HUES64 (cell line): ENCODE data around the gene ATG5.

Experiments used
- H3K27ac ChIP-seq: 2 replicates; pipeline ENCODE4 v1.7.0; 2013; ENCODE audit warnings: low read depth, low read length, inconsistent platforms
- H3K27me3 ChIP-seq: 2 replicates; pipeline ENCODE4 v1.6.1; 2013; ENCODE audit warnings: mild to moderate bottlenecking, low read length; ENCODE audit not compliant: insufficient read depth
- H3K36me3 ChIP-seq: 2 replicates; pipeline ENCODE4 v1.6.1; 2013; ENCODE audit warnings: mild to moderate bottlenecking, low read length; ENCODE audit not compliant: insufficient read depth
- H3K4me1 ChIP-seq: 2 replicates; pipeline ENCODE4 v1.6.1; 2013; ENCODE audit warnings: mild to moderate bottlenecking, low read length, moderate library complexity; ENCODE audit not compliant: insufficient read depth
- H3K4me3 ChIP-seq: 2 replicates; pipeline ENCODE4 v1.5.1; 2013; ENCODE audit warnings: mild to moderate bottlenecking, low read length, moderate library complexity
- H3K9ac ChIP-seq: 2 replicates; pipeline ENCODE4 v1.6.1; 2013; ENCODE audit warnings: mild to moderate bottlenecking, low read depth, low read length
- H3K9me3 ChIP-seq: 2 replicates; pipeline ENCODE4 v1.6.1; 2013; ENCODE audit warnings: low read depth, low read length; ENCODE audit not compliant: insufficient read depth
- WGBS: fragments of 150-250, 120-280 bp; methylation state at CpG from one replicate; pipeline ENCODE4 v1.1.7; 2013; ENCODE audit warnings: missing lambda C conversion rate; 5-methylcytosine and 5-hydroxymethylcytosine counted together

ATG5 gene

GRCh38 chr6:106216527-106216926 is 109.0 kb downstream of the ATG5 start:
- Histone ChIP-seq H3K9me3 (no peaks in the 10 kb centered on the region), H3K27me3 (no peaks in the 10 kb centered on the region), H3K4me1 (peaks cover 12% of the 10 kb centered on the region), H3K36me3 (no peaks in the 10 kb centered on the region), H3K27ac (no peak overlapping the region), H3K9ac (no peak overlapping the region), H3K4me3 (no peak overlapping the region)
- 95% methylated on average over 1 of the region's 1 CpG for WGBS

GRCh38 chr6:106215608-106216007 is 110.0 kb downstream of the ATG5 start:
- H3K4me1 ChIP-seq, result peaks cover 12% of the 10 kb centered on the region
- H3K4me3 ChIP-seq, result no peak overlapping the region
- no peak overlapping the region for H3K9ac ChIP-seq
- no peaks in the 10 kb centered on the region for H3K9me3 ChIP-seq
- no peaks in the 10 kb centered on the region for H3K36me3 ChIP-seq
- no peak overlapping the region for H3K27ac ChIP-seq
- no peaks in the 10 kb centered on the region for H3K27me3 ChIP-seq
- WGBS, result 98% methylated on average over 2 of the region's 3 CpGs

GRCh38 chr6:106214531-106214930 is 111.0 kb downstream of the ATG5 start:
- Histone ChIP-seq H3K4me3 (no peak overlapping the region), H3K9me3 (no peaks in the 10 kb centered on the region)
- WGBS, result 98% methylated on average over 3 of the region's 4 CpGs

GRCh38 chr6:106213660-106214289 is 111.8 kb downstream of the ATG5 start:
- no peak overlapping the region for H3K9ac ChIP-seq
- no peaks in the 10 kb centered on the region for H3K36me3 ChIP-seq
- H3K4me3 ChIP-seq, result no peak overlapping the region

More at GRCh38 chr6:106214531-106214930, 111.0 kb downstream of the ATG5 start:
- Histone ChIP-seq H3K27ac (no peak overlapping the region), H3K36me3 (no peaks in the 10 kb centered on the region), H3K27me3 (no peaks in the 10 kb centered on the region), H3K9ac (no peak overlapping the region), H3K4me1 (peaks cover 15% of the 10 kb centered on the region)

GRCh38 chr6:106212576-106212975 is 113.0 kb downstream of the ATG5 start:
- no peak overlapping the region for H3K27ac ChIP-seq
- H3K27me3 ChIP-seq, result no peaks in the 10 kb centered on the region
- peaks cover 15% of the 10 kb centered on the region for H3K4me1 ChIP-seq
- no peak overlapping the region for H3K9ac ChIP-seq
- H3K4me3 ChIP-seq, result no peak overlapping the region
- no peaks in the 10 kb centered on the region for H3K9me3 ChIP-seq
- no peaks in the 10 kb centered on the region for H3K36me3 ChIP-seq
- 98% methylated on average over 4 of the region's 5 CpGs for WGBS

More at GRCh38 chr6:106213660-106214289, 111.8 kb downstream of the ATG5 start:
- no peaks in the 10 kb centered on the region for H3K9me3 ChIP-seq
- H3K4me1 ChIP-seq, result peaks cover 15% of the 10 kb centered on the region
- no peaks in the 10 kb centered on the region for H3K27me3 ChIP-seq
- no CpG with 5 or more reads among the region's 2 CpGs for WGBS
- H3K27ac ChIP-seq, result no peak overlapping the region

GRCh38 chr6:106206905-106207304 is 118.7 kb downstream of the ATG5 start:
- H3K27ac ChIP-seq, result no peak overlapping the region
- H3K4me1 ChIP-seq, result peaks cover 14% of the 10 kb centered on the region; the same call in 1 of the 2 replicates
- no peak overlapping the region for H3K4me3 ChIP-seq
- H3K36me3 ChIP-seq, result peaks cover 3% of the 10 kb centered on the region
- H3K9me3 ChIP-seq, result no peaks in the 10 kb centered on the region
- no CpG with 5 or more reads among the region's 1 CpG for WGBS
- H3K9ac ChIP-seq, result no peak overlapping the region
- H3K27me3 ChIP-seq, result no peaks in the 10 kb centered on the region

- Histone ChIP-seq H3K9me3 (no peaks in the 10 kb centered on the region), H3K4me3 (no peak overlapping the region), H3K9ac (no peak overlapping the region), H3K27ac (no peak overlapping the region), H3K27me3 (no peaks in the 10 kb centered on the region), H3K36me3 (peaks cover 20% of the 10 kb centered on the region), H3K4me1 (peaks cover 13% of the 10 kb centered on the region; the same call in 1 of the 2 replicates)
- 69% methylated on average over 1 of the region's 2 CpGs for WGBS
Observed at GRCh38 chr6:106204961-106205360, 120.6 kb downstream of the ATG5 start.

GRCh38 chr6:106199998-106200397 is 125.6 kb downstream of the ATG5 start:
- Histone ChIP-seq H3K36me3 (peaks cover 25% of the 10 kb centered on the region), H3K9me3 (no peaks in the 10 kb centered on the region), H3K27me3 (no peaks in the 10 kb centered on the region), H3K4me3 (no peak overlapping the region), H3K9ac (no peak overlapping the region), H3K4me1 (peaks cover 18% of the 10 kb centered on the region), H3K27ac (no peak overlapping the region)
- WGBS, result no CpG with 5 or more reads among the region's 1 CpG

- Histone ChIP-seq H3K4me3 (no peak overlapping the region), H3K27ac (no peak overlapping the region), H3K27me3 (no peaks in the 10 kb centered on the region), H3K4me1 (peaks cover 20% of the 10 kb centered on the region), H3K9me3 (no peaks in the 10 kb centered on the region), H3K36me3 (peaks cover 25% of the 10 kb centered on the region), H3K9ac (no peak overlapping the region)
- no CpG with 5 or more reads among the region's 1 CpG for WGBS
Observed at GRCh38 chr6:106199331-106199730, 126.2 kb downstream of the ATG5 start.

- Histone ChIP-seq H3K4me3 (no peak overlapping the region), H3K4me1 (peaks cover 20% of the 10 kb centered on the region), H3K9me3 (no peaks in the 10 kb centered on the region), H3K27ac (no peak overlapping the region), H3K36me3 (peaks cover 25% of the 10 kb centered on the region), H3K27me3 (no peaks in the 10 kb centered on the region), H3K9ac (no peak overlapping the region)
- WGBS, result 95% methylated on average over 4 of the region's 4 CpGs
Observed at GRCh38 chr6:106197441-106197840, 128.1 kb downstream of the ATG5 start.

- 0 out of 2 replicates have a peak overlapping the region, but pooled peaks have one; percentile 32 for H3K27ac ChIP-seq
- H3K9me3 ChIP-seq, result no peaks in the 10 kb centered on the region
- peaks cover 7% of the 10 kb centered on the region for H3K36me3 ChIP-seq
- 94% methylated on average over 4 of the region's 7 CpGs for WGBS
- H3K9ac ChIP-seq, result no peak overlapping the region
- peaks cover 20% of the 10 kb centered on the region for H3K4me1 ChIP-seq
- no peaks in the 10 kb centered on the region for H3K27me3 ChIP-seq
- no peak overlapping the region for H3K4me3 ChIP-seq
Observed at GRCh38 chr6:106194949-106195921, 130.3 kb downstream of the ATG5 start.
